Astrocyte of the hippocampus (primary cell): ENCODE data around the gene ZSCAN32.

ENCODE experiments used
- DNase-seq: peaks from one replicate; pipeline ENCODE4 v3.0.0; 2011; ENCODE audit warnings: low read depth, low spot score

ZSCAN32 gene

GRCh38 chr16:3400779-3401688, at the start of gene ZSCAN32, which contains the start of gene ZNF174:
ZSCAN32 (minus strand) TSS chr16:3401004; CDS start chr16:3397557, 3,447 bp downstream.
ZNF174 (plus strand) TSS chr16:3401215; CDS start chr16:3402005, 790 bp downstream.
- DNase-seq, result peak; percentile 100

- peak; percentile 75 for DNase-seq
Measured at GRCh38 chr16:3444032-3444388, 43.2 kb upstream of the ZSCAN32 start.

- DNase-seq, result peak; percentile 93
Measured at GRCh38 chr16:3443108-3444031, 42.6 kb upstream of the ZSCAN32 start, which contains the start of the genes NAA60 and ZNF597. NAA60 (plus strand) TSS chr16:3443680; CDS start chr16:3476228, 32,548 bp downstream. ZNF597 (minus strand) TSS chr16:3443504; CDS start chr16:3443153, 351 bp downstream.

DNA sequence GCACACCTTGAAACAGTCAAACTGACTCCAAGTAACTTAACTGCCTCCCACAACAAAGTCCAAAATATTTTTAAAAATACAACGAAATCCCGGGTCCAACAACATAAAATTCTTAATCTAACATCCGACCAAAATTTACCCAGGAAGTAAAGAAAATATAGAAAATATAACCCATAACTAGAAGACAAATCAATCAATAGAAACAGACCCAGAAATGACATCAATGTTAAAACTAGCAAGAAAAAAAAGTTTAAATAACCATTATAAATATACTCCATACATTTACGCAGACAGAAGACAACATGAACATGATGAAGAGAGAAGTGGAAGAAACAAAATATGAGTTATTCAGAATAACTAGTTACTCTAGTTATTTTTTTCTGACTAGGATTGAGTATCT, 38.8 kb upstream of the ZSCAN32 start:
- no peak for DNase-seq

GRCh38 chr16:3434373-3434772, 33.6 kb upstream of the ZSCAN32 start:
- no peak for DNase-seq

- peak; percentile 49 for DNase-seq
Measured at GRCh38 chr16:3431779-3432219, 31.0 kb upstream of the ZSCAN32 start.

- peak; percentile 6 for DNase-seq
Measured at GRCh38 chr16:3413730-3414379, 13.1 kb upstream of the ZSCAN32 start.

- no peak for DNase-seq
Measured at GRCh38 chr16:3408561-3409197, 7.9 kb upstream of the ZSCAN32 start.

- peak; percentile 31 for DNase-seq
Measured at GRCh38 chr16:3401719-3402397, 1.1 kb upstream of the ZSCAN32 start.

DNA sequence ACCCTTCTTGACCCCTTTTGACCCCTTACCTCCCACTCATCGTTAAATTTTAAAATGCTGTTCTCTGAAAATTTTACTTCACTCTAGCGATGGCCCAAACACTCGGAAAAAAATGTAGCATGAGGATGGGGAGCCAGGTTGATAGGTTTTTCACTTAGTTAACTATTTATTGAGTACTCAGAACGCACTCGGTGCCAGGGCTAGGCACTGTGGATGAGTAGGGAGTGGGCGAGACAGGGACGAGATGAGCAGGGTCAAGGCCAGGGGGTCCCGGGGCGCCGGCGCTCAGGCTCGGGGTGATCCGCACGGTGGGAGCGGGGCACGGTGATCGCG, 392 bp downstream of the ZSCAN32 start:
- no peak for DNase-seq

DNA sequence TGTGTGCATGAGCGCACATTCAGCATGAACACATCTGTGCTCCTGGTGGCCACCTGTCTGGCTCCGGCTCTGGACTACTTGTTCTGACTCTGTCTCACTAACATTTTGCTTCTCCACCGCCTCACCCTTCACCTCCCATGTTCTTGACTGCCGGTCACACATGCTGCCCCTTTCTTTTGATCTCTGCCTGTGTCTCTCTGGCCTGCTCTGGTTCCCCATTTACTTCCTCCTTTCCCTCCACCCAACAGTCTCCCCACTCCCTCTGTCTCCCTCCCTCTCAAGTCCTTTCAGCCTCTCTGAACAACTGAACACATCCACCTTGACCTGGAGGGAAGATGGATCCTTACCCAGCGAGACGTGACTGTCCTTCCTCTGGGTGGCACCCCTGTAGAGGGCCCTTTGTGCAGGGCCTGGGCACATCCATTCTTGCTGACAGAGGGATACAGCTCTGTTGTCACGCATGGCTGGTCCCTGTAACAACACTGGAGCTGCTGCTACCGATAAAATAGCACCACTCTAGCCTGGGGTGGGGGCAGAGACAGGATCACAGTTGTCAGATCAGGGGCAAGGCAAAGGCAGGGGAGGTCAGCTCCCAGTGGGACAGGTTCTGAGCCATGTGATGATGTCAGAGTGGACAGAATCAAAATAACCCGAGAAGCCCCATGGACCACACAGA, 11.0 kb downstream of the ZSCAN32 start:
- no peak for DNase-seq

GRCh38 chr16:3388325-3388724, 12.5 kb downstream of the ZSCAN32 start:
- DNase-seq, result no peak

DNA sequence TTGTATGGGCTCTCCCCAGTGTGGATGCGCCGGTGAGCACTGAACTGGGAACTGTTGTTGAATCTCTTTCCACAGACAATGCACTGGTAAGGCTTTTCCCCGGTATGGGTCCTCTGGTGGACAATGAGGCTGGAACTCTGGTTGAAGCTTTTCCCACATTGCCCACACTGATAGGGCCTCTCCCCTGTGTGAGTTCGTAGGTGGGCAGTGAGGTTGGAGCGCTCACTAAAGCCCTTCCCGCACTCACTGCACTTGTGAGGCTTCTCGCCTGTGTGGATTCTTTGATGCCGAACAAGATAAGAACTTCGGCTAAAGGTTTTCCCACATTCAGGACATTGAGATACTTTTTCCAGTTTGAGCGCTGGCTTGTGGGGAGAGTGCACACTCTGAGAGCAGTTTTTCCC, 17.8 kb downstream of the ZSCAN32 start:
- peak; percentile 2 for DNase-seq

- no peak for DNase-seq
Measured at GRCh38 chr16:3377917-3378316, 22.9 kb downstream of the ZSCAN32 start.

DNA sequence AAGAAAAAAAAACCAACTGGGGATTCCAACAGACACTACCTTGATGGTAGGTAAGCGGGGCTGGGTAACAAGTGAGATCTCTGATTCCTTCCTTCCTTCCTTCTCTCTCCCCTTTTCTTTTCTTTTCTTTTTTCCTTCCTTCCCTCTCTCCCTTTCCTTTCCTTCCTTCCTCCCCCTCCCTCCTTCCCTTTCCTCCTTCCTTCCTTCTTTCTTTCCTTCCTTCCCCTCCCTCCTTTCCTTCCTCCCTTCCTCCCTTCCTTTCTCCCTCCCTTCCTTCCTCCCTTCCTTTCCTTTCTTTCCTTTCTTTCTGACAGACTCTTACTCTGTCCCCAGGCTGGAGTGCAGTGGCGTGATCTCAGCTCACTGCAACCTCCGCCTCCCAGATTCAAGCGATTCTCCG, 25.1 kb downstream of the ZSCAN32 start:
- no peak for DNase-seq

DNA sequence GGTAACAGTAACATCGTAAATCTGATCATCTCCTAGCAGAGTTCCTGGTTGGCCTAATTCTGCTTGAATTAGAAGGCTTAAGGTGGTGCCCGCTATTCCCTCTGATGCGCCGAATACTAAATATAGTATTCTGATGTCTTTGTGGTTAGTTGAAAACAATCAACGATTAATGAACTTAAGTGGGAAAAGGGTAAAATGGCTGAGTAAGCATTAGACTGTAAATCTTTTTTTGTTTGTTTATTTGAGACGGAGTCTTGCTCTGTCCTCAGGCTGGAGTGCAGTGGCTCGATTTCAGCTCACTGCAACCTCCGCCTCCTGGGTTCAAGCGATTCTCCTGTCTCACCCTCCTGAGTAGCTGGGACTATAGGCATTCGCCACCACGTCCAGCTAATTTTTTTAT, 31.7 kb downstream of the ZSCAN32 start:
- DNase-seq, result no peak

- DNase-seq, result peak; percentile 96
Measured at GRCh38 chr16:3364774-3365427, 35.9 kb downstream of the ZSCAN32 start.

DNA sequence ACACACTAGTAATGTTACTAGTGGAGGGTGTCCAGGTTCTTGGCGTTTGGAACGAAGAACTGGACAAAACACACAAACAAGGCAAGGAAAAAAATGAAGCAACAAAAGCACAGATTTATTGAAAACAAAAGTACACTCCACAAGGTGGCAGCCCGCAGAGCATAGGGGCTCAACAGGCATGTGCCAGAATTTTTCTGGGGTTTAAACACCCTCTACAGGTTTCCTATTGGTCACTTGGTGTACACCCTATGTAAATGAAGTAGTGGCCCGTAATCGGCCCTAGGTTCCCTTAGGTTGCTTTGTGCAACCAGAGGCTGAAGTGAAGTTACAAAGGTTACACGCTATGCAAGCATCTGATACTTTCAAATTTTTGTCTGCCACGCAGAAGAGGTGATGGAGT, 37.0 kb downstream of the ZSCAN32 start:
- DNase-seq, result no peak

DNA sequence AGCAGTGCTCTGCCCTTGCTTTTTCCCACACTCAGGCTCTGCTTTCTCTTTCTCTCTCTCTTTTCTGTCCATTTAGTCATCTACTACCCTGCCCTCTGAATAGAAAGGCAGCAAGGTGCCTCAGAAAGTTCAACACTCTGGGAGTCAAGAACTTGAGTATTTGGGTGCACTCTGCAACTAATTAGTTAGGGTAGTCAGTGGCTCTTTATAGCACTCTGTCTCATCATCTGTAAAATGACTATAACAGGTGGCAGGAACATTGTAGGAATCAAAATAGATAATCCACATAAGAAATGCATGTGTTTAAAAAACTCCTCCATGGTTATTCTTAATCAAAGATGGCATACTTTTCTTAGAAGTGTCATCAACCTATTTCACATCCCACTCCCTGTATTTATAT, 37.9 kb downstream of the ZSCAN32 start:
- DNase-seq, result no peak
